Prostate gland (tissue), 2 donors: ENCODE results near the gene IGLL5.

ENCODE experiments used
- CTCF ChIP-seq, 4 experiments: fragments of 200-600 bp in 2 of 4; fragments of 450-650 bp in 2 of 4; sonication (generic) in 2 of 4; IDR thresholded peaks; 1 replicate in 3 of 4; 2 replicates in 1 of 4; pipeline ENCODE4 v1.5.1; 2016 to 2019; ENCODE audit warnings: antibody characterized with exemption in 4 of 4, mild to moderate bottlenecking in 2 of 4, moderate library complexity in 2 of 4
- POLR2A ChIP-seq: fragments of 450-650 bp; IDR thresholded peaks from one replicate; pipeline ENCODE4 v1.6.1; 2016; ENCODE audit warnings: antibody characterized with exemption, mild to moderate bottlenecking
- POLR2AphosphoS5 ChIP-seq: sonication (generic); formaldehyde crosslinking; IDR thresholded peaks from one replicate; pipeline ENCODE4 v1.6.1; 2017; ENCODE audit warnings: antibody characterized with exemption

GRCh38 chr22:22930571-22931556 is 43.2 kb downstream of the IGLL5 start:
- TF ChIP-seq POLR2AphosphoS5 (no peak), CTCF (IDR thresholded peaks at IDR 0.05) (no peak), POLR2A (no peak)
